OCI-LY3 (cell line): ENCODE results near the gene RTP1.

ENCODE experiments used
- H2AFZ ChIP-seq: fragments of 200-600, 300-600 bp; shearing (Covaris generic); 2 replicates; pipeline ENCODE4 v1.6.0; 2014; ENCODE audit warnings: antibody characterized with exemption, low read depth, low read length
- H3K27ac ChIP-seq: fragments of 200-600, 300-600 bp; sonication (generic); 2 replicates; pipeline ENCODE4 v1.5.1; 2014; ENCODE audit warnings: mild to moderate bottlenecking, low read length, moderate library complexity, mixed read lengths
- H3K27me3 ChIP-seq: fragments of 200-600, 300-600 bp; sonication (generic); 2 replicates; pipeline ENCODE4 v1.6.1; 2014; ENCODE audit warnings: low read depth, low read length, mixed read lengths
- H3K36me3 ChIP-seq: fragments of 200-600, 300-600 bp; sonication (generic); replicated peaks from 2 replicates; pipeline ENCODE3; 2014; ENCODE audit warnings: low read depth, low read length, mixed read lengths
- H3K4me1 ChIP-seq: fragments of 300-600, 200-600 bp; sonication (generic); 2 replicates; pipeline ENCODE4 v1.6.1; 2014; ENCODE audit warnings: low read length, mixed read lengths
- H3K4me2 ChIP-seq: fragments of 200-600, 300-600 bp; sonication (generic); 2 replicates; pipeline ENCODE4 v1.6.1; 2014; ENCODE audit warnings: low read length, mixed read lengths
- H3K4me3 ChIP-seq: fragments of 300-600, 200-600 bp; sonication (generic); 2 replicates; pipeline ENCODE4 v1.5.1; 2014; ENCODE audit warnings: antibody characterized with exemption, mild to moderate bottlenecking, low read length, moderate library complexity
- H3K79me2 ChIP-seq: fragments of 300-600, 200-600 bp; shearing (Covaris generic); 2 replicates; pipeline ENCODE4 v1.6.1; 2014; ENCODE audit warnings: mild to moderate bottlenecking, low read length, mixed read lengths
- H3K9ac ChIP-seq: fragments of 300-600, 200-600 bp; shearing (Covaris generic); 2 replicates; pipeline ENCODE4 v1.6.0; 2014; ENCODE audit warnings: mild to moderate bottlenecking, low read length, moderate library complexity
- H3K9me3 ChIP-seq: fragments of 200-600, 300-600 bp; shearing (Covaris generic); 2 replicates; pipeline ENCODE4 v1.6.1; 2014; ENCODE audit warnings: low read length, mixed read lengths; ENCODE audit not compliant: insufficient read depth
- H4K20me1 ChIP-seq: fragments of 200-600, 300-600 bp; sonication (generic); 2 replicates; pipeline ENCODE4 v1.6.1; 2016; ENCODE audit warnings: low read length, mixed read lengths; ENCODE audit not compliant: insufficient read depth
- EZH2phosphoT487 ChIP-seq: fragments of 200-600 bp; shearing (Covaris generic); IDR thresholded peaks from 2 replicates; pipeline ENCODE4 v1.6.1; 2018; ENCODE audit warnings: antibody characterized with exemption, mixed run types, low read depth
- TF ChIP-seq, protein P1 (sequence below): fragments of 200-600, 300-600 bp; sonication (generic); IDR thresholded peaks from 2 replicates; pipeline ENCODE4 v1.5.1; 2014; ENCODE audit warnings: antibody characterized with exemption, low read length, low read depth

RTP1 gene

DNA sequence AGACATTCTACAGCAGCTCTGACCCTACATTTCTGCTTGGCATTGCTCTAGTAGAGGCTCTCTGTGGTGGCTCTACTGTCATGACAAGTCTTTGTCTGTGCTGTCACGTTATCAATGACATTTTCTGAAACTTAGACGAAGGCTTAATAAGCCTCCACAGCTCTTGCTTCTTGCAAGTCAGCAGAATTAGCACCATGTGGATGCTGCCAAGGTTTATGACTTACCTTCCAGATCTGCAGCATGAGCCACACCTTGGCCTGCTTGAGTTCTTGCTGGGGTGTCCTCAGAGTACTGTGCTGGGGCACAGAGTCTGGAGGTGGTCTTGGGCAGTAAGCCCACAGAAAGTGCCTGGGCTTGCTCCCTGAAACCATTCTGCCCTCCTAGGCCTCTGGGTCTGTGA, 9.8 kb downstream of the RTP1 start:
- TF ChIP-seq, protein P1, sequence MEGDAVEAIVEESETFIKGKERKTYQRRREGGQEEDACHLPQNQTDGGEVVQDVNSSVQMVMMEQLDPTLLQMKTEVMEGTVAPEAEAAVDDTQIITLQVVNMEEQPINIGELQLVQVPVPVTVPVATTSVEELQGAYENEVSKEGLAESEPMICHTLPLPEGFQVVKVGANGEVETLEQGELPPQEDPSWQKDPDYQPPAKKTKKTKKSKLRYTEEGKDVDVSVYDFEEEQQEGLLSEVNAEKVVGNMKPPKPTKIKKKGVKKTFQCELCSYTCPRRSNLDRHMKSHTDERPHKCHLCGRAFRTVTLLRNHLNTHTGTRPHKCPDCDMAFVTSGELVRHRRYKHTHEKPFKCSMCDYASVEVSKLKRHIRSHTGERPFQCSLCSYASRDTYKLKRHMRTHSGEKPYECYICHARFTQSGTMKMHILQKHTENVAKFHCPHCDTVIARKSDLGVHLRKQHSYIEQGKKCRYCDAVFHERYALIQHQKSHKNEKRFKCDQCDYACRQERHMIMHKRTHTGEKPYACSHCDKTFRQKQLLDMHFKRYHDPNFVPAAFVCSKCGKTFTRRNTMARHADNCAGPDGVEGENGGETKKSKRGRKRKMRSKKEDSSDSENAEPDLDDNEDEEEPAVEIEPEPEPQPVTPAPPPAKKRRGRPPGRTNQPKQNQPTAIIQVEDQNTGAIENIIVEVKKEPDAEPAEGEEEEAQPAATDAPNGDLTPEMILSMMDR, result no peak
- no peak for TF ChIP-seq EZH2phosphoT487

GRCh38 chr3:187207624-187208023, 10.3 kb downstream of the RTP1 start:
- H3K9me3 ChIP-seq, result no peaks in the 10 kb centered on the region
- no peaks in the 10 kb centered on the region for H3K79me2 ChIP-seq
- H4K20me1 ChIP-seq, result no peaks in the 10 kb centered on the region
- H2AFZ ChIP-seq, result no peak overlapping the region
- H3K9ac ChIP-seq, result no peak overlapping the region
- H3K4me3 ChIP-seq, result no peak overlapping the region
- no peak overlapping the region for H3K4me2 ChIP-seq
- H3K27ac ChIP-seq, result no peak overlapping the region
- 0 out of 2 replicates have a peak, but pooled peaks cover 7% of the 10 kb centered on the region for H3K4me1 ChIP-seq
- TF ChIP-seq, protein P1, result no peak
- TF ChIP-seq EZH2phosphoT487, result no peak
- H3K27me3 ChIP-seq, result no peaks in the 10 kb centered on the region
- H3K36me3 ChIP-seq, result no peaks in the 10 kb centered on the region

More for the DNA sequence above, 9.8 kb downstream of the RTP1 start:
- no peaks in the 10 kb centered on the region for H3K79me2 ChIP-seq
- H3K4me1 ChIP-seq, result 0 out of 2 replicates have a peak, but pooled peaks cover 7% of the 10 kb centered on the region
- no peaks in the 10 kb centered on the region for H3K9me3 ChIP-seq
- H3K27ac ChIP-seq, result no peak overlapping the region
- H3K9ac ChIP-seq, result no peak overlapping the region
- H3K36me3 ChIP-seq, result no peaks in the 10 kb centered on the region
- no peak overlapping the region for H2AFZ ChIP-seq
- H3K4me3 ChIP-seq, result no peak overlapping the region
- H3K27me3 ChIP-seq, result no peaks in the 10 kb centered on the region
- H3K4me2 ChIP-seq, result no peak overlapping the region
- H4K20me1 ChIP-seq, result no peaks in the 10 kb centered on the region

GRCh38 chr3:187208159-187208558, 10.9 kb downstream of the RTP1 start:
- no peak overlapping the region for H3K9ac ChIP-seq
- H3K27ac ChIP-seq, result no peak overlapping the region
- no peak for TF ChIP-seq EZH2phosphoT487
- TF ChIP-seq, protein P1, result no peak
- no peaks in the 10 kb centered on the region for H3K27me3 ChIP-seq
- H3K4me1 ChIP-seq, result 0 out of 2 replicates have a peak, but pooled peaks cover 7% of the 10 kb centered on the region
- H3K36me3 ChIP-seq, result no peaks in the 10 kb centered on the region
- no peak overlapping the region for H2AFZ ChIP-seq
- H3K4me3 ChIP-seq, result no peak overlapping the region
- no peak overlapping the region for H3K4me2 ChIP-seq
- H3K9me3 ChIP-seq, result no peaks in the 10 kb centered on the region
- no peaks in the 10 kb centered on the region for H3K79me2 ChIP-seq
- no peaks in the 10 kb centered on the region for H4K20me1 ChIP-seq

- H3K9ac ChIP-seq, result no peak overlapping the region
- H3K9me3 ChIP-seq, result no peaks in the 10 kb centered on the region
- H3K27ac ChIP-seq, result no peak overlapping the region
Measured at GRCh38 chr3:187209491-187209890, 12.2 kb downstream of the RTP1 start.

More at GRCh38 chr3:187209491-187209890, 12.2 kb downstream of the RTP1 start:
- TF ChIP-seq EZH2phosphoT487, result no peak
- TF ChIP-seq, protein P1, result no peak
- Histone ChIP-seq H3K4me1 (0 out of 2 replicates have a peak, but pooled peaks cover 7% of the 10 kb centered on the region), H3K4me2 (no peak overlapping the region), H2AFZ (no peak overlapping the region), H3K79me2 (no peaks in the 10 kb centered on the region), H4K20me1 (no peaks in the 10 kb centered on the region), H3K4me3 (no peak overlapping the region), H3K27me3 (no peaks in the 10 kb centered on the region), H3K36me3 (no peaks in the 10 kb centered on the region)
